ENCODE measurements around the gene ANXA10. TPM values are rescaled to one million over a fixed set of nuclear protein-coding genes. Genes with fewer than 3 reads are reported as not detected.

ANXA10 gene
- total and polyA plus RNA-seq, 2 of the 8 experiments (the other 6 are each of a cell fraction or from before 2014, with no cell fraction given): not detected

- Histone ChIP-seq H3K9ac (replicated peaks in 1 of 4; ENCODE audit: extremely low read depth in 1 of 4, low read depth in 3 of 4, low read length in 3 of 4) (no peak overlapping the region), H3K14ac (ENCODE audit: insufficient read length) (no peak overlapping the region), H3K36me3 (ENCODE audit: control insufficient read depth in 2 of 4, insufficient read depth in 4 of 4, low read length in 3 of 4) (no peaks in the 10 kb centered on the region), H2AFZ (ENCODE audit: low read length) (no peak overlapping the region), H3K27me3 (replicated peaks in 1 of 4; ENCODE audit: control insufficient read depth in 3 of 4, extremely low read depth in 1 of 4, insufficient read depth in 3 of 4, low read length in 3 of 4) (no peaks in the 10 kb centered on the region), H4K8ac (ENCODE audit: extremely low read depth, insufficient read depth, low read length) (no peak overlapping the region; the same call in 1 of the 2 replicates), H3K79me1 (ENCODE audit: low read depth, low read length) (no peaks in the 10 kb centered on the region), H3K4ac (replicated peaks; ENCODE audit: insufficient read length, low read depth, low read length) (peak overlapping the region; percentile 14), H3K23me2 (ENCODE audit: low read depth, low read length) (no peaks in the 10 kb centered on the region), H2BK120ac (replicated peaks; ENCODE audit: low read depth, low read length) (no peak overlapping the region), H4K91ac (replicated peaks; ENCODE audit: insufficient read length, low read length) (no peak overlapping the region), H2BK12ac (ENCODE audit: low read depth, low read length) (no peak overlapping the region), H3K23ac (ENCODE audit: insufficient read length) (no peak overlapping the region), H4K5ac (ENCODE audit: insufficient read length, low read depth, low read length) (no peak overlapping the region), H3K4me1 (replicated peaks in 1 of 4; ENCODE audit: control insufficient read depth in 3 of 4, insufficient read depth in 4 of 4, low read length in 3 of 4) (no peaks in the 10 kb centered on the region), H2BK20ac (ENCODE audit: low read length) (no peak overlapping the region), H3K79me2 (ENCODE audit: control insufficient read depth in 1 of 2, insufficient read depth in 2 of 2, low read length in 2 of 2) (no peaks in the 10 kb centered on the region), H3K9me3 (ENCODE audit: insufficient read depth in 2 of 2, low read depth in 1 of 2, low read length in 1 of 2) (no peaks in the 10 kb centered on the region), H3K4me3 (ENCODE audit: extremely low read depth in 1 of 4, insufficient read depth in 2 of 4, low read depth in 3 of 4, low read length in 4 of 4) (no peak overlapping the region), H3K56ac (replicated peaks; ENCODE audit: insufficient read length, low read depth, low read length) (no peak overlapping the region), H2BK5ac (ENCODE audit: low read depth, low read length) (peak overlapping the region; percentile 40; the same call in 1 of the 2 replicates), H3K18ac (ENCODE audit: extremely low read depth, low read length) (0 out of 2 replicates have a peak overlapping the region, but pooled peaks have one; percentile 3), H2BK15ac (ENCODE audit: low read length) (no peak overlapping the region), H2AK5ac (ENCODE audit: low read depth, low read length) (no peak overlapping the region), H3K27ac (ENCODE audit: low read depth, low read length) (no peak overlapping the region), H3K4me2 (ENCODE audit: insufficient read depth in 1 of 2, low read depth in 2 of 2, low read length in 2 of 2) (no peak overlapping the region), H4K20me1 (replicated peaks in 1 of 2; ENCODE audit: control insufficient read depth in 1 of 2, insufficient read depth in 2 of 2, low read length in 2 of 2) (no peaks in the 10 kb centered on the region)
- WGBS, 2 experiments (ENCODE audit: extremely low coverage in 1 of 2, insufficient coverage in 1 of 2, insufficient read length in 1 of 2, insufficient replicate concordance in 2 of 2, low coverage in 1 of 2, low lambda C conversion rate in 2 of 2, missing lambda C conversion rate in 1 of 2): 96% methylated on average over 6 of the region's 6 CpGs; no CpG with 5 or more reads in 1 of the 2 experiments
- FAIRE-seq: no peak
- ChIA-PET POLR2A (ENCODE audit: partially characterized antibody) (interaction anchor here (0.6 kb wide), 1 partner anchor 1235 kb away, joined by 3 read pairs; no protein-coding TSS in a partner anchor), CTCF (ENCODE audit: partially characterized antibody) (no interaction called here)
- TF ChIP-seq CBX8 (IDR thresholded peaks at IDR 0.05; ENCODE audit: borderline replicate concordance, low read depth, low read length) (no peak), RFX5 (IDR thresholded peaks at IDR 0.05; ENCODE audit: borderline replicate concordance, low read depth, low read length) (no peak), POLR2A (IDR thresholded peaks at IDR 0.05; ENCODE audit: control extremely low read depth in 1 of 2, low read depth in 2 of 2, low read length in 2 of 2) (no peak), SUZ12 (IDR thresholded peaks at IDR 0.05; ENCODE audit: low read length) (no peak), JUND (IDR thresholded peaks at IDR 0.05; ENCODE audit: low read length) (no peak), CTCF (IDR thresholded peaks at IDR 0.05; ENCODE audit: control extremely low read depth in 1 of 3, insufficient read depth in 1 of 3, low read depth in 1 of 3, low read length in 3 of 3) (no peak), BCL11A (IDR thresholded peaks at IDR 0.05; ENCODE audit: low read depth in 2 of 2, low read length in 2 of 2) (no peak), TCF12 (IDR thresholded peaks at IDR 0.05; ENCODE audit: low read depth, low read length) (no peak), EGR1 (IDR thresholded peaks at IDR 0.05; ENCODE audit: borderline replicate concordance, low read depth, low read length) (no peak), CHD1 (IDR thresholded peaks at IDR 0.05; ENCODE audit: low read depth, low read length) (no peak), CTBP2 (IDR thresholded peaks at IDR 0.05; ENCODE audit: borderline replicate concordance, insufficient read depth, insufficient read length, low read length) (no peak)
- no peak for DNase-seq (ENCODE audit: low read depth in 1 of 2, low spot score in 2 of 2)
Observed at GRCh38 chr4:168174308-168174707, 82.0 kb downstream of the ANXA10 start.

Data from H1 (cell line).